EL (cell line): ENCODE measurements around the gene MSI2.
"Not testable (repeated sequence)": the region's sequence is repeated elsewhere in the genome, so short reads cannot be mapped to it uniquely, and the experiment has no call there.

Experiments used
- DNase-seq: peaks from one replicate; pipeline ENCODE4 v3.0.0-alpha.2; 2016

The MSI2 gene

GRCh38 chr17:57490111-57490845 lies 234.0 kb downstream of the MSI2 start:
- no peak for DNase-seq

GRCh38 chr17:57490890-57491289 lies 234.6 kb downstream of the MSI2 start:
- no peak for DNase-seq

- DNase-seq, result no peak
These were observed 236.8 kb downstream of the MSI2 start for GRCh38 chr17:57493171-57493570.

- no peak for DNase-seq
These were observed 237.3 kb downstream of the MSI2 start for GRCh38 chr17:57493625-57494024.

- DNase-seq, result no peak
These were observed 238.1 kb downstream of the MSI2 start for GRCh38 chr17:57494443-57494842.

- no peak for DNase-seq
These were observed 239.4 kb downstream of the MSI2 start for GRCh38 chr17:57495771-57496170.

- no peak for DNase-seq
These were observed 240.1 kb downstream of the MSI2 start for GRCh38 chr17:57496382-57496781.

GRCh38 chr17:57498443-57498842 lies 242.1 kb downstream of the MSI2 start:
- no peak for DNase-seq

- DNase-seq, result not testable (repeated sequence)
These were observed 242.9 kb downstream of the MSI2 start for GRCh38 chr17:57499221-57499620.

GRCh38 chr17:57499648-57500049 lies 243.3 kb downstream of the MSI2 start:
- DNase-seq, result peak; percentile 16

- DNase-seq, result no peak
These were observed 244.7 kb downstream of the MSI2 start for GRCh38 chr17:57501016-57501415.

GRCh38 chr17:57502022-57502421 lies 245.7 kb downstream of the MSI2 start:
- no peak for DNase-seq

GRCh38 chr17:57502811-57503241 lies 246.5 kb downstream of the MSI2 start:
- DNase-seq, result no peak

GRCh38 chr17:57504208-57504607 lies 247.9 kb downstream of the MSI2 start:
- DNase-seq, result no peak

- DNase-seq, result no peak
These were observed 249.8 kb downstream of the MSI2 start for GRCh38 chr17:57505841-57506773.

GRCh38 chr17:57506774-57507127 lies 250.4 kb downstream of the MSI2 start:
- no peak for DNase-seq

- DNase-seq, result no peak
These were observed 251.5 kb downstream of the MSI2 start for GRCh38 chr17:57507828-57508227.

GRCh38 chr17:57508671-57509070 lies 252.3 kb downstream of the MSI2 start:
- no peak for DNase-seq

GRCh38 chr17:57511475-57512123 lies 255.3 kb downstream of the MSI2 start:
- DNase-seq, result no peak

- no peak for DNase-seq
These were observed 255.9 kb downstream of the MSI2 start for GRCh38 chr17:57512258-57512657.

GRCh38 chr17:57512691-57513090 lies 256.4 kb downstream of the MSI2 start:
- DNase-seq, result no peak

- DNase-seq, result no peak
These were observed 257.2 kb downstream of the MSI2 start for GRCh38 chr17:57513569-57513968.

- peak; percentile 28 for DNase-seq
These were observed 258.3 kb downstream of the MSI2 start for GRCh38 chr17:57514614-57515013.
